Endothelial cell of umbilical vein (primary cell): ENCODE results near the gene TMEM18. TPM values are rescaled to one million over a fixed set of nuclear protein-coding genes. Genes with fewer than 3 reads are reported as not detected.

Experiments
- BruUV-seq: library from RNA; stranded (reverse); fragments of 400-500 nt; replicated peaks from 2 replicates; lab custom pipeline; 2021; lab: Mats Ljungman, UMichigan
- CTCF ChIA-PET: fragments of 300-600, 350-600 bp; sonication (Branson Sonifier 250); formaldehyde crosslinking; loops from one replicate; lab custom pipeline; 2021; ENCODE audit warnings: antibody characterized with exemption, inconsistent platforms; lab: Charles Lee
- POLR2A ChIA-PET: fragments of 300-600, 350-600 bp; sonication (Branson Sonifier 250); formaldehyde crosslinking; loops from one replicate; lab custom pipeline; 2021; ENCODE audit warnings: antibody characterized with exemption, inconsistent platforms; lab: Charles Lee
- DNase-seq: peaks from one replicate; pipeline ENCODE4 v3.0.0-alpha.2; 2011; ENCODE audit warnings: low read depth, low spot score
- FAIRE-seq: peaks from 2 replicates; lab custom pipeline; 2011; peaks lifted over from hg19 to GRCh38; lab: Jason Lieb, UNC
- H2AFZ ChIP-seq: 2 replicates; pipeline ENCODE4 v1.6.0; 2012; ENCODE audit warnings: low read depth, low read length, control low read depth, inconsistent platforms
- H3K27ac ChIP-seq: 2 replicates; pipeline ENCODE4 v1.5.1; 2011; ENCODE audit warnings: low read depth, mild to moderate bottlenecking, control low read depth, low read length, moderate library complexity; ENCODE audit not compliant: insufficient read depth
- H3K27me3 ChIP-seq, 2 experiments: 2 replicates each; pipeline versions ENCODE4 v1.6.0 to v1.6.1; 2011; ENCODE audit warnings: low read length in 2 of 2, mixed read lengths in 1 of 2; ENCODE audit not compliant: control insufficient read depth in 2 of 2, insufficient read depth in 2 of 2
- H3K36me3 ChIP-seq, 2 experiments: 2 replicates in 1 of 2; 3 replicates in 1 of 2; pipeline ENCODE4 v1.5.1; 2011; ENCODE audit warnings: low read length in 2 of 2, mild to moderate bottlenecking in 1 of 2, moderate library complexity in 1 of 2; ENCODE audit not compliant: control insufficient read depth in 2 of 2, insufficient read depth in 2 of 2; ENCODE audit errors: extremely low read depth in 1 of 2
- H3K4me1 ChIP-seq: 3 replicates; pipeline ENCODE4 v1.5.1; 2011; ENCODE audit warnings: mild to moderate bottlenecking, low read length; ENCODE audit not compliant: control insufficient read depth, insufficient read depth; ENCODE audit errors: extremely low read depth
- H3K4me2 ChIP-seq: 2 replicates; pipeline ENCODE4 v1.6.1; 2011; ENCODE audit warnings: low read length, control low read depth, mixed read lengths; ENCODE audit not compliant: insufficient read depth
- H3K4me3 ChIP-seq, 3 experiments: fragments of 200-600 bp in 1 of 3; sonication (generic), shearing (Covaris generic) in 1 of 3; replicated peaks in 1 of 3; 2 replicates each; pipeline ENCODE4 v1.5.1; 2011 to 2016; ENCODE audit warnings: control low read depth in 3 of 3, low read length in 3 of 3, mild to moderate bottlenecking in 2 of 3, inconsistent platforms in 1 of 3, low read depth in 1 of 3, moderate library complexity in 1 of 3; ENCODE audit not compliant: insufficient read depth in 1 of 3
- H3K79me2 ChIP-seq: 2 replicates; pipeline ENCODE4 v1.6.0; 2012; ENCODE audit warnings: low read length, inconsistent platforms; ENCODE audit not compliant: control insufficient read depth, insufficient read depth
- H3K9ac ChIP-seq: replicated peaks from 2 replicates; pipeline ENCODE3; 2011; ENCODE audit warnings: low read length, control low read depth; ENCODE audit not compliant: insufficient read depth; ENCODE audit errors: extremely low read depth
- H3K9me1 ChIP-seq: replicated peaks from 3 replicates; pipeline ENCODE4 v1.6.0; 2011; ENCODE audit warnings: mild to moderate bottlenecking, low read length; ENCODE audit not compliant: control insufficient read depth, insufficient read depth; ENCODE audit errors: extremely low read depth
- H3K9me3 ChIP-seq: replicated peaks from 2 replicates; pipeline ENCODE4 v1.5.1; 2012; ENCODE audit warnings: low read length, inconsistent platforms; ENCODE audit not compliant: control insufficient read depth, insufficient read depth
- H4K20me1 ChIP-seq: replicated peaks from 2 replicates; pipeline ENCODE3; 2011; ENCODE audit warnings: mild to moderate bottlenecking, low read length; ENCODE audit not compliant: control insufficient read depth, insufficient read depth; ENCODE audit errors: extremely low read depth
- CTCF ChIP-seq, 2 donors: IDR thresholded peaks; 1 replicate in 1 of 2; 2 replicates in 1 of 2; pipeline ENCODE4 v1.5.1; 2011; ENCODE audit warnings: low read length in 2 of 2, mild to moderate bottlenecking in 2 of 2, moderate library complexity in 2 of 2, control low read depth in 1 of 2, inconsistent platforms in 1 of 2, low read depth in 1 of 2; ENCODE audit not compliant: insufficient read depth in 1 of 2; ENCODE audit errors: extremely low read depth in 1 of 2
- EZH2 ChIP-seq: IDR thresholded peaks from 2 replicates; pipeline ENCODE4 v1.6.1; 2012; ENCODE audit warnings: borderline replicate concordance, low read depth, mild to moderate bottlenecking, moderate library complexity, low read length, inconsistent platforms; ENCODE audit not compliant: severe bottlenecking
- FOS ChIP-seq: IDR thresholded peaks from 2 replicates; pipeline ENCODE4 v1.6.1; 2011; ENCODE audit warnings: mild to moderate bottlenecking, low read length, moderate library complexity, borderline replicate concordance; ENCODE audit not compliant: insufficient read depth
- GATA2 ChIP-seq: IDR thresholded peaks from 2 replicates; pipeline ENCODE4 v1.7.0; 2011; ENCODE audit warnings: low read depth, mild to moderate bottlenecking, moderate library complexity, mixed read lengths, low read length; ENCODE audit not compliant: insufficient read length, insufficient read depth
- JUN ChIP-seq: IDR thresholded peaks from 2 replicates; pipeline ENCODE4 v1.6.1; 2011; ENCODE audit warnings: borderline replicate concordance, low read depth; ENCODE audit not compliant: insufficient read length, insufficient read depth
- MAX ChIP-seq: IDR thresholded peaks from 2 replicates; pipeline ENCODE4 v1.6.1; 2011; ENCODE audit not compliant: insufficient read depth, insufficient read length
- MYC ChIP-seq: IDR thresholded peaks from one replicate; pipeline ENCODE4 v1.6.1; 2011; ENCODE audit warnings: mild to moderate bottlenecking, low read depth, low read length
- POLR2AphosphoS5 ChIP-seq: IDR thresholded peaks from 2 replicates; pipeline ENCODE4 v1.6.1; 2012; ENCODE audit warnings: low read depth, mild to moderate bottlenecking, control low read depth, low read length, moderate library complexity; ENCODE audit not compliant: insufficient read depth
- dilution Hi-C: fragments of 300-500 bp; cut with MboI; formaldehyde crosslinking; loops from one replicate; pipeline ENCODE4 v1.15.0; 2019; ENCODE audit warnings: low sequenced_read_pairs; ENCODE audit not compliant: extremely low pct_ligation_motif_present
- intact Hi-C: fragments of 100-400 bp; cut with micrococcal nuclease; formaldehyde crosslinking; loops from one replicate; pipeline ENCODE4 v1.10.0; 2022
- polyA plus RNA-seq, 4 experiments: library from polyadenylated mRNA; depleted of rRNA in 3 of 4; stranded (reverse) in 3 of 4; unstranded in 1 of 4; fragments of >200 nt; gene quantifications; 2 replicates each; pipeline versions ENCODE4 v1.2.1 to v1.2.3, GENCODE V29; 2011 to 2012; ENCODE audit warnings: missing spikeins in 1 of 4
- total RNA-seq: library from RNA; stranded (reverse); gene quantifications from 2 replicates; pipeline ENCODE4 v1.2.3, GENCODE V29; 2021

Gene TMEM18
- total and polyA plus RNA-seq, 2 donors (not counting 3 experiments of a cell fraction or from before 2014, with no cell fraction given) = 19.1 to 23.1 TPM

- H3K4me3 ChIP-seq = no peak overlapping the region
- H3K9me1 ChIP-seq = no peaks in the 10 kb centered on the region
- POLR2A ChIA-PET = no interaction called here
- H3K9ac ChIP-seq = no peak overlapping the region
- H4K20me1 ChIP-seq = no peaks in the 10 kb centered on the region
- no peaks in the 10 kb centered on the region for H3K9me3 ChIP-seq
- intact Hi-C loops (no loop called here), dilution Hi-C loops (no loop called here)
- TF ChIP-seq MAX (no peak), JUN (no peak), MYC (no peak), CTCF (IDR thresholded peaks at IDR 0.05; ENCODE audit: extremely low read depth in 1 of 2, insufficient read depth in 1 of 2, low read depth in 1 of 2, low read length in 2 of 2) (no peak), FOS (no peak), GATA2 (no peak)
- no peaks in the 10 kb centered on the region for H3K79me2 ChIP-seq
- H3K36me3 ChIP-seq = no peaks in the 10 kb centered on the region
- BruUV-seq = no TSS peak
- H3K4me2 ChIP-seq = no peak overlapping the region
- no peaks in the 10 kb centered on the region for H3K4me1 ChIP-seq
- CTCF ChIA-PET = no interaction called here
- DNase-seq = no peak
- no peak overlapping the region for H2AFZ ChIP-seq
- no peak overlapping the region for H3K27ac ChIP-seq
- no peak for FAIRE-seq
- H3K27me3 ChIP-seq = no peaks in the 10 kb centered on the region
These were observed 42.5 kb upstream of the TMEM18 start for GRCh38 chr2:719734-720133.

GRCh38 chr2:719191-719590, 42.0 kb upstream of the TMEM18 start:
- Histone ChIP-seq H3K36me3 (no peaks in the 10 kb centered on the region), H3K27me3 (no peaks in the 10 kb centered on the region), H3K79me2 (no peaks in the 10 kb centered on the region), H3K4me1 (no peaks in the 10 kb centered on the region), H3K9me1 (no peaks in the 10 kb centered on the region), H4K20me1 (no peaks in the 10 kb centered on the region), H3K4me2 (no peak overlapping the region), H2AFZ (no peak overlapping the region), H3K9ac (no peak overlapping the region), H3K9me3 (no peaks in the 10 kb centered on the region), H3K27ac (no peak overlapping the region), H3K4me3 (no peak overlapping the region)
- no TSS peak for BruUV-seq
- POLR2A ChIA-PET = no interaction called here
- intact Hi-C loops (no loop called here), dilution Hi-C loops (no loop called here)
- DNase-seq (no peak), FAIRE-seq (no peak)
- CTCF ChIA-PET = no interaction called here
- TF ChIP-seq POLR2AphosphoS5 (no peak), MYC (no peak), FOS (no peak), EZH2 (no peak), JUN (no peak), MAX (no peak)
